ENCODE measurements around the gene HAO1. TPM values are rescaled to one million over a fixed set of nuclear protein-coding genes. Genes with fewer than 3 reads are reported as not detected.

The HAO1 gene
- total and polyA plus RNA-seq, 10 donors = not detected

GRCh38 chr20:7855545-7855944, 84.7 kb downstream of the HAO1 start:
- no peaks in the 10 kb centered on the region for H3K4me1 ChIP-seq
- intact Hi-C loops (cut with DNase I; ENCODE audit: low total_unique reads) = loop anchor here (5.0 kb wide), 1 partner anchor 1028 kb away; no protein-coding TSS in a partner anchor
- WGBS, 5 donors = 70 to 88% (median 79%) methylated on average over 1 of the region's 1 CpG
- H3K27me3 ChIP-seq (replicated peaks in 1 of 7) = no peaks in the 10 kb centered on the region
- H3K4me3 ChIP-seq = no peak overlapping the region
- H3K9me3 ChIP-seq = no peaks in the 10 kb centered on the region
- H3K27ac ChIP-seq = no peak overlapping the region
- H3K36me3 ChIP-seq = no peaks in the 10 kb centered on the region
- no peak for DNase-seq
- TF ChIP-seq POLR2A (IDR thresholded peaks at IDR 0.05) (no peak), POLR2AphosphoS5 (IDR thresholded peaks at IDR 0.05) (no peak)
- TF ChIP-seq, protein P1, sequence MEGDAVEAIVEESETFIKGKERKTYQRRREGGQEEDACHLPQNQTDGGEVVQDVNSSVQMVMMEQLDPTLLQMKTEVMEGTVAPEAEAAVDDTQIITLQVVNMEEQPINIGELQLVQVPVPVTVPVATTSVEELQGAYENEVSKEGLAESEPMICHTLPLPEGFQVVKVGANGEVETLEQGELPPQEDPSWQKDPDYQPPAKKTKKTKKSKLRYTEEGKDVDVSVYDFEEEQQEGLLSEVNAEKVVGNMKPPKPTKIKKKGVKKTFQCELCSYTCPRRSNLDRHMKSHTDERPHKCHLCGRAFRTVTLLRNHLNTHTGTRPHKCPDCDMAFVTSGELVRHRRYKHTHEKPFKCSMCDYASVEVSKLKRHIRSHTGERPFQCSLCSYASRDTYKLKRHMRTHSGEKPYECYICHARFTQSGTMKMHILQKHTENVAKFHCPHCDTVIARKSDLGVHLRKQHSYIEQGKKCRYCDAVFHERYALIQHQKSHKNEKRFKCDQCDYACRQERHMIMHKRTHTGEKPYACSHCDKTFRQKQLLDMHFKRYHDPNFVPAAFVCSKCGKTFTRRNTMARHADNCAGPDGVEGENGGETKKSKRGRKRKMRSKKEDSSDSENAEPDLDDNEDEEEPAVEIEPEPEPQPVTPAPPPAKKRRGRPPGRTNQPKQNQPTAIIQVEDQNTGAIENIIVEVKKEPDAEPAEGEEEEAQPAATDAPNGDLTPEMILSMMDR (IDR thresholded peaks at IDR 0.05 in 8 of 11, conservative IDR thresholded peaks at IDR 0.05 in 3 of 11) = no peak

GRCh38 chr20:7853493-7853892, 86.8 kb downstream of the HAO1 start:
- intact Hi-C loops (cut with DNase I; ENCODE audit: low total_unique reads) = no loop called here
- no peaks in the 10 kb centered on the region for H3K27me3 ChIP-seq (replicated peaks in 1 of 7)
- no peaks in the 10 kb centered on the region for H3K4me1 ChIP-seq
- TF ChIP-seq, protein P1 (IDR thresholded peaks at IDR 0.05 in 8 of 11, conservative IDR thresholded peaks at IDR 0.05 in 3 of 11) = no peak
- TF ChIP-seq POLR2AphosphoS5 (IDR thresholded peaks at IDR 0.05) (no peak), POLR2A (IDR thresholded peaks at IDR 0.05) (no peak)
- no peak overlapping the region for H3K4me3 ChIP-seq
- H3K27ac ChIP-seq = no peak overlapping the region
- no peaks in the 10 kb centered on the region for H3K9me3 ChIP-seq
- no peak for DNase-seq
- no peaks in the 10 kb centered on the region for H3K36me3 ChIP-seq

DNA sequence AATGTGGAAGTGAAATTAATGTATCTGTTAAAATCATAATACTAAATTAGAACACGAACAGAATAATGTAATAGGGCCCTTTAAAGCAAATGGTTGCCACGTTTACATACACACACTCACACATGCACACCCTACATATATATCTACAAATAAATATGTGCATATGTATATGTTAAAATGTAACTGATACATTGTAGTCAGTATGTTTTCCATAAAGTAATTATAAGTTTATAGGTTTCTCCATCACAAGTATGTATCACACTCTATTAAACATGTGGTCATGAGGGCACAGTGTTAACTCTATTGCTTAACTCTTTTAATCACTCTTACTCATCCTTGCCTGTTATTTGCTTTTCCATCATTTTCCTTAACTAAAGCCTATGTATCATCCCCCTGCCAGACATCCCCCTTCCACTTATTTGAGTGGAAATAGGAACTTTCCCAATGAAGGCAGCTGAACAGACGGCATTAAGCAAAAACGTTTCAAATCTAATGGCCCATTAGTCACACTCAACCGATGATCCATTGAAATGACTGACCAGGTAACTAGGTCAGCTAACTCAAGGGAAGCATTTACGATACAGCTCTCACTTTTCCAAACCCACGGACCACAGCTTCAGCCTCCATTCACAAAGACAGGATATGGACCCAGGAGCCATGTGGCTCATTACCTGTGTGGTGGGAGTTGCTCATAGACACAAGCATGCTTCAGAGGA, 89.3 kb downstream of the HAO1 start:
- Histone ChIP-seq H3K27me3 (replicated peaks in 1 of 7) (no peaks in the 10 kb centered on the region), H3K4me3 (no peak overlapping the region), H3K4me1 (no peaks in the 10 kb centered on the region), H3K9me3 (no peaks in the 10 kb centered on the region), H3K27ac (no peak overlapping the region), H3K36me3 (no peaks in the 10 kb centered on the region)
- intact Hi-C loops (cut with DNase I; ENCODE audit: low total_unique reads) = no loop called here
- no peak for DNase-seq
- WGBS, 5 donors = 74 to 86% (median 82%) methylated on average over 7 of the region's 7 CpGs
- TF ChIP-seq POLR2AphosphoS5 (IDR thresholded peaks at IDR 0.05) = no peak
- TF ChIP-seq POLR2A (IDR thresholded peaks at IDR 0.05) = no peak
- TF ChIP-seq, protein P1 (IDR thresholded peaks at IDR 0.05 in 8 of 11, conservative IDR thresholded peaks at IDR 0.05 in 3 of 11) = no peak

- Histone ChIP-seq H3K27ac (no peak overlapping the region), H3K4me1 (no peaks in the 10 kb centered on the region), H3K4me3 (no peak overlapping the region), H3K36me3 (no peaks in the 10 kb centered on the region), H3K27me3 (replicated peaks in 1 of 7) (no peaks in the 10 kb centered on the region), H3K9me3 (no peaks in the 10 kb centered on the region)
- TF ChIP-seq POLR2A (IDR thresholded peaks at IDR 0.05) (no peak), POLR2AphosphoS5 (IDR thresholded peaks at IDR 0.05) (no peak)
- TF ChIP-seq, protein P1 (IDR thresholded peaks at IDR 0.05 in 8 of 11, conservative IDR thresholded peaks at IDR 0.05 in 3 of 11) = no peak
- DNase-seq = no peak
- 85 to 96% (median 91%) methylated on average over 2 of the region's 2 CpGs for WGBS, 5 donors
- intact Hi-C loops (cut with DNase I; ENCODE audit: low total_unique reads) = no loop called here
Measured at GRCh38 chr20:7849675-7850074, 90.6 kb downstream of the HAO1 start.
